Measurements from ENCODE around the gene ST6GALNAC4. TPM values are rescaled to one million over a fixed set of nuclear protein-coding genes. Genes with fewer than 3 reads are reported as not detected.

ST6GALNAC4 gene
- total and polyA plus RNA-seq, 9 of the 15 experiments (the other 6 are each of a cell fraction or from before 2014, with no cell fraction given), result 2.6 to 43.1 (median 15.4) TPM

DNA sequence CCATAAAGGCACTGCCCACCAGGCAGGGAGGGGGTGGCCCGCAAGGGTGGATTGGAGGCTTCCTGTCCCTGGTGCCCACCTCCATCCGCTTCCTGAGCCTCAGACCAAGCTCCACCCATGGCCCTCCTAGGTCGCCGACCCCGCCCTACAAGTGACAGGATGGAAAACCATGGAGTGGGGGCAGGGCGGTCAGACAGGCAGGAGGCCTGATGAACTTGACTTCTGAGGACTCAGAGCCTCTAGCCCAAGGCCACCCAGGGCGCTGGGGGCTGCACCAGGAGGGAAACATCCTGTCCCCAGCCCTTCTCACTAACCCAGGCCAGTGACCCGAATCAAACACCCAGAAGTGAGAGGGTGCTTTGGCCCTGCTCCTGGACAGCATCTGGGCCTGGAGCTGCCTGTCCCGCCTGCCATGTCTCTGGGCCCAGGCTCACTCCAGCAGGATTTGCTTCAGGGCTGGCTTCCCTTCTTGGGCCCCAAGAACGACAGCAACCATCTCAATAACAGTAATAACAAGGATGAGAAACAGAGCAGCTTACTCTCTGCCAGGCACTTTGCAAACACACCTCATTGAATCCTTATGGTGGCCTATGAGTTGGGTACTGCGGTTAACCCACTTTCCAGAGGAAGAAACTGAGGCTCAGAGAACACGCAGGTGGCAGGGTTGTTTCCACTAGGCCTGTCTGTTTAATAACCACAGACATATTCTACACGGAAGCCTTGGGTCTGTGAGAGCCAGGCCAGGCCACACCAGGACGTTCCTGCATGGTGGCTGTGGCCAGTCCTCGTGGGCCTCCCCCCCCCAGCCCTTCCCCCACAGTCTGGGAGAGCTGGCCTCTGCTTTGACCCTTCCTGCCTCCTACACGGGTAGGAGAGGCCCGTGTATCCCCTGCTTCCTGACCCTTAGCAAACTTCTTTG lies 13.0 kb downstream of the ST6GALNAC4 start (continued):
- TF ChIP-seq, protein P1, sequence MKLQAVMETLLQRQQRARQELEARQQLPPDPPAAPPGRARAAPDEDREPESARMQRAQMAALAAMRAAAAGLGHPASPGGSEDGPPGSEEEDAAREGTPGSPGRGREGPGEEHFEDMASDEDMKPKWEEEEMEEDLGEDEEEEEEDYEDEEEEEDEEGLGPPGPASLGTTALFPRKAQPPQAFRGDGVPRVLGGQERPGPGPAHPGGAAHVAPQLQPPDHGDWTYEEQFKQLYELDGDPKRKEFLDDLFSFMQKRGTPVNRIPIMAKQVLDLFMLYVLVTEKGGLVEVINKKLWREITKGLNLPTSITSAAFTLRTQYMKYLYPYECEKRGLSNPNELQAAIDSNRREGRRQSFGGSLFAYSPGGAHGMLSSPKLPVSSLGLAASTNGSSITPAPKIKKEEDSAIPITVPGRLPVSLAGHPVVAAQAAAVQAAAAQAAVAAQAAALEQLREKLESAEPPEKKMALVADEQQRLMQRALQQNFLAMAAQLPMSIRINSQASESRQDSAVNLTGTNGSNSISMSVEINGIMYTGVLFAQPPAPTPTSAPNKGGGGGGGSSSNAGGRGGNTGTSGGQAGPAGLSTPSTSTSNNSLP (IDR thresholded peaks at IDR 0.05; ENCODE audit: borderline replicate concordance, low read depth, low read length), result no peak
- TF ChIP-seq ZNF551 (CRISPR knock-in tag; IDR thresholded peaks at IDR 0.05) (no peak), TBL1XR1 (IDR thresholded peaks at IDR 0.05; ENCODE audit: low read length in 2 of 2) (no peak), DDX20 (tag; IDR thresholded peaks at IDR 0.05; ENCODE audit: low read depth) (no peak), ZNF146 (CRISPR knock-in tag; IDR thresholded peaks at IDR 0.05; ENCODE audit: unreplicated experiment) (no peak), JUND (IDR thresholded peaks at IDR 0.05; ENCODE audit: borderline replicate concordance, low read depth, low read length) (peak; percentile 51; the same call in 1 of the 2 replicates), JUND (tag; IDR thresholded peaks at IDR 0.05; ENCODE audit: borderline replicate concordance, low read depth, low read length) (peak; percentile 49; the same call in 2 of the 3 replicates), SREBF1 (IDR thresholded peaks at IDR 0.05; ENCODE audit: borderline replicate concordance, low read depth, low read length) (no peak), SRF (CRISPR knock-in tag; IDR thresholded peaks at IDR 0.05) (peak in 1 of 2 experiments; percentile 60; a peak in 1 of 4 replicates), ETV1 (tag; conservative IDR thresholded peaks at IDR 0.05; ENCODE audit: low read depth) (peak; percentile 45), FOS (IDR thresholded peaks at IDR 0.05; ENCODE audit: extremely low read depth, insufficient read length) (no peak), ADNP (tag; IDR thresholded peaks at IDR 0.05) (no peak), ZNF134 (CRISPR knock-in tag; conservative IDR thresholded peaks at IDR 0.05) (no peak), ZEB2 (IDR thresholded peaks at IDR 0.05) (no peak), KDM1A (IDR thresholded peaks at IDR 0.05) (peak in 1 of 2 experiments; percentile 41; a peak in 1 of 4 replicates), ARID3B (CRISPR knock-in tag; IDR thresholded peaks at IDR 0.05; ENCODE audit: borderline replicate concordance) (no peak), THAP12 (CRISPR knock-in tag; IDR thresholded peaks at IDR 0.05) (0 out of 2 replicates have a peak, but pooled peaks have one; percentile 38), ZBTB9 (CRISPR knock-in tag; IDR thresholded peaks at IDR 0.05) (0 out of 2 replicates have a peak, but pooled peaks have one; percentile 54)
- TF ChIP-seq, protein P2, sequence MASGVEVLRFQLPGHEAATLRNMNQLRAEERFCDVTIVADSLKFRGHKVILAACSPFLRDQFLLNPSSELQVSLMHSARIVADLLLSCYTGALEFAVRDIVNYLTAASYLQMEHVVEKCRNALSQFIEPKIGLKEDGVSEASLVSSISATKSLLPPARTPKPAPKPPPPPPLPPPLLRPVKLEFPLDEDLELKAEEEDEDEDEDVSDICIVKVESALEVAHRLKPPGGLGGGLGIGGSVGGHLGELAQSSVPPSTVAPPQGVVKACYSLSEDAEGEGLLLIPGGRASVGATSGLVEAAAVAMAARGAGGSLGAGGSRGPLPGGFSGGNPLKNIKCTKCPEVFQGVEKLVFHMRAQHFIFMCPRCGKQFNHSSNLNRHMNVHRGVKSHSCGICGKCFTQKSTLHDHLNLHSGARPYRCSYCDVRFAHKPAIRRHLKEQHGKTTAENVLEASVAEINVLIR (CRISPR knock-in tag; IDR thresholded peaks at IDR 0.05), result no peak
